NT2/D1 (cell line): ENCODE measurements around the gene EPM2AIP1.

Experiments
- SUZ12 ChIP-seq: IDR thresholded peaks from 2 replicates; pipeline ENCODE4 v1.6.1; 2011; ENCODE audit not compliant: insufficient read length, insufficient read depth; ENCODE audit errors: extremely low read depth
- YY1 ChIP-seq: IDR thresholded peaks from 2 replicates; pipeline ENCODE4 v1.6.1; 2011; ENCODE audit not compliant: insufficient read length, insufficient read depth
- ZNF274 ChIP-seq: IDR thresholded peaks from 2 replicates; pipeline ENCODE4 v1.6.1; 2011; ENCODE audit warnings: mild to moderate bottlenecking, low read depth, low read length

DNA sequence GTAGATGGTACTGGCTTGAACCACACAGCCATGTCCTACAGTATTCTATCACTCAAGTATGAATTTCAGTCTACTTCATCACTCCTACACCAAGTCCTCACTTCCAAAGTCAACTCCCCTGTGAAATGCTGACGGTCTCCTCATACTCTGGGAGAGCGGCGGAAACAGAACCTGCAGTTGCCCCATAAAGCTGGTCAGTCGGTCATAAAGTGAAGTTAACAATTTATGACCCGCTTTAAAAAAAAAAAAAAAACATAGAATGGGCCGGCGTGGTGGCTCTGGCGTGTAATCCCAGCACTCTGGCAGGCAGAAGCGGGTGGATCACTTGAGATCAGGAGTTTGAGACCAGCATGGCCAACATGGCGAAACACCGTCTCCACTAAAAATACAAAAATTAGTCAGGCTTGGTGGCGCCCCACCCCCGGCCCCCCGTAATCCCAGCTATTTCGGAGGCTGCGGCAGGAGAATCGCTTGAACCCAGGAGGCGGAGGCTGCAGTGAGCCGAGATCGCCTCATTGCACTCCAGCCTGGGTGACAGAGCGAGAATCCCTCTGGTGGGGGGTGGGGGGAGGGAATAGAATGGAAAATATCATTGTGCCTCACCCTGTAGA lies 50.2 kb downstream of the EPM2AIP1 start:
- TF ChIP-seq YY1 (no peak), ZNF274 (no peak), SUZ12 (no peak)
